ENCODE measurements around the gene CSRP1. TPM values are rescaled to one million over a fixed set of nuclear protein-coding genes. Genes with fewer than 3 reads are reported as not detected.
A peak's percentile ranks its signal among the peaks of the same experiment; 100 is the strongest.

The CSRP1 gene
- total RNA-seq, 2 donors from 2014 or later, result 2,051 to 3,060 TPM

- H3K27me3 ChIP-seq (replicated peaks; ENCODE audit: insufficient read depth), result no peaks in the 10 kb centered on the region
- no peak for DNase-seq (ENCODE audit: low spot score)
- no peak overlapping the region for H3K4me3 ChIP-seq
- H3K4me1 ChIP-seq (ENCODE audit: control insufficient read depth in 1 of 2, low read depth in 2 of 2), result peaks cover 44 to 89% of the 10 kb centered on the region in 2 donors
- peak overlapping the region; percentile 60 to 73 for H3K27ac ChIP-seq
- peak; percentile 49 for ATAC-seq (ENCODE audit: insufficient number of reproducible peaks, low FRiP score, low read depth)
- H3K9me3 ChIP-seq, result no peaks in the 10 kb centered on the region
- peaks cover 70% of the 10 kb centered on the region for H3K36me3 ChIP-seq
- TF ChIP-seq CTCF (IDR thresholded peaks at IDR 0.05), result no peak
Measured at GRCh38 chr1:201488830-201489589, 17.9 kb downstream of the CSRP1 start.

- Histone ChIP-seq H3K4me3 (no peak overlapping the region), H3K36me3 (peaks cover 65% of the 10 kb centered on the region), H3K27ac (peak overlapping the region; percentile 62 to 73), H3K9me3 (no peaks in the 10 kb centered on the region), H3K27me3 (replicated peaks; ENCODE audit: insufficient read depth) (no peaks in the 10 kb centered on the region), H3K4me1 (ENCODE audit: control insufficient read depth in 1 of 2, low read depth in 2 of 2) (peaks cover 33 to 78% of the 10 kb centered on the region in 2 donors)
- DNase-seq (ENCODE audit: low spot score) (no peak), ATAC-seq (ENCODE audit: insufficient number of reproducible peaks, low FRiP score, low read depth) (no peak)
- TF ChIP-seq CTCF (IDR thresholded peaks at IDR 0.05), result no peak
Measured at GRCh38 chr1:201487742-201488141, 19.2 kb downstream of the CSRP1 start.

- H3K27ac ChIP-seq, result peak overlapping the region; percentile 41 to 47
- H3K27me3 ChIP-seq (replicated peaks; ENCODE audit: insufficient read depth), result no peaks in the 10 kb centered on the region
- peaks cover 65% of the 10 kb centered on the region for H3K36me3 ChIP-seq
- H3K4me1 ChIP-seq (ENCODE audit: control insufficient read depth in 1 of 2, low read depth in 2 of 2), result peaks cover 32 to 78% of the 10 kb centered on the region in 2 donors
- H3K9me3 ChIP-seq, result no peaks in the 10 kb centered on the region
- ATAC-seq (ENCODE audit: insufficient number of reproducible peaks, low FRiP score, low read depth) (no peak), DNase-seq (ENCODE audit: low spot score) (no peak)
- no peak overlapping the region for H3K4me3 ChIP-seq
- TF ChIP-seq CTCF (IDR thresholded peaks at IDR 0.05), result no peak
Measured at GRCh38 chr1:201486187-201486586, 20.7 kb downstream of the CSRP1 start.

- Histone ChIP-seq H3K36me3 (peaks cover 58% of the 10 kb centered on the region), H3K27ac (peak overlapping the region; percentile 41 to 47), H3K27me3 (replicated peaks; ENCODE audit: insufficient read depth) (no peaks in the 10 kb centered on the region), H3K4me3 (no peak overlapping the region), H3K4me1 (ENCODE audit: control insufficient read depth in 1 of 2, low read depth in 2 of 2) (peaks cover 31 to 79% of the 10 kb centered on the region in 2 donors), H3K9me3 (no peaks in the 10 kb centered on the region)
- no peak for TF ChIP-seq CTCF (IDR thresholded peaks at IDR 0.05)
- ATAC-seq (ENCODE audit: insufficient number of reproducible peaks, low FRiP score, low read depth) (no peak), DNase-seq (ENCODE audit: low spot score) (no peak)
Measured at GRCh38 chr1:201485184-201485774, 21.6 kb downstream of the CSRP1 start.

GRCh38 chr1:201483373-201483949 lies 23.5 kb downstream of the CSRP1 start:
- Histone ChIP-seq H3K27me3 (replicated peaks; ENCODE audit: insufficient read depth) (no peaks in the 10 kb centered on the region), H3K27ac (peak overlapping the region; percentile 20 to 28), H3K4me3 (no peak overlapping the region), H3K36me3 (peaks cover 45% of the 10 kb centered on the region), H3K4me1 (ENCODE audit: control insufficient read depth in 1 of 2, low read depth in 2 of 2) (peaks cover 15 to 65% of the 10 kb centered on the region in 2 donors), H3K9me3 (no peaks in the 10 kb centered on the region)
- ATAC-seq (ENCODE audit: insufficient number of reproducible peaks, low FRiP score, low read depth) (no peak), DNase-seq (ENCODE audit: low spot score) (no peak)
- no peak for TF ChIP-seq CTCF (IDR thresholded peaks at IDR 0.05)

Data from thoracic aorta (tissue), 2 donors.